NT2/D1 (cell line): ENCODE data around the gene F12.

Experiments
- SUZ12 ChIP-seq: IDR thresholded peaks from 2 replicates; pipeline ENCODE4 v1.6.1; 2011; ENCODE audit not compliant: insufficient read length, insufficient read depth; ENCODE audit errors: extremely low read depth
- YY1 ChIP-seq: IDR thresholded peaks from 2 replicates; pipeline ENCODE4 v1.6.1; 2011; ENCODE audit not compliant: insufficient read length, insufficient read depth
- ZNF274 ChIP-seq: IDR thresholded peaks from 2 replicates; pipeline ENCODE4 v1.6.1; 2011; ENCODE audit warnings: mild to moderate bottlenecking, low read depth, low read length

DNA sequence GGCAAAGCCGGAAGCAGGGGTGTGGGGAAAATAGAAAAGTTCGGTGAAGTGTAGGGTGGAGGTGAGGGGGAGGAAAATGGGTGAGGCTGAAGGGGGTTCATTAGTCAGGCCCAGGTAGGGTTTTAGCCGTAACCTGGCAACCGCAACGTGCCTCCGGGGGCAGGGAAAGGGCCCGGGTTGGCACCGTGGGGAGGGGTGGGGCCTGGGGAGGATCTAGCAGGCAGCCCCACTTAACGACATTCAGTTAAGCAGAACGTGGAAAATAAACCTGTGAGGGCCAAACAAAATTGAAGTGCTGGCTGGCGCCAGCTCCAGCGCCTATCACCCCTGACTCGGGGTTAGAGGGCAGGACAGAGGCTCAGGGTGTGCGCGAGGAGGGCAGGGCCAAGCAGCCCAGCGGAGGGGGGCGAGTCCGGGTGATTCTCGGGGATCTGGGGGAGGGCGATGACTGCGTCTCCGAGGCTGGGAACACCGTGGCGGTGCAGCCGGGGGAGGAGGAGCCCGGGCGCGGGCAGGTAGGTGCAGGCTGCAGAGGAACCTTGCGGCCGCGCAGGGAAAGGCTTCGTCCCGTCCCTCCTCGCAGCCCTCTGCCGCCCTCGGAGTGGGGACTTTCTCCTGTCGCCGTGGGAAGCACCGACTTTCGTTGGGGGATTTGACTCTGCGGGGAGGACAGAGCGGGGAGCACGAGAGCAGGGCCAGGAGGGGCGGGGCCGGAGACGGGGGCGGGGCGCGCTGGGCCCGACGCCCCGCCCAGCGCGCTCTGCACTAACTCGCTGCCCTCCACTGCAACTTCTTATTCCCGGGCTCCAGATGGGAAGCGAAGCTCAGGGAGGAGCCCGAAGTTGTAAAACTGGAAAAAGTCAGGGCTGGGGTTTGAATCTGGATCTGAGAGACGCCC lies 46.5 kb downstream of the F12 start:
- TF ChIP-seq ZNF274 (no peak), YY1 (no peak), SUZ12 (no peak)
